ENCODE data around the gene UBE2J1. TPM values are rescaled to one million over a fixed set of nuclear protein-coding genes. Genes with fewer than 3 reads are reported as not detected.

The UBE2J1 gene
- polyA plus RNA-seq, 1 donor (not counting 4 experiments of a cell fraction or from before 2014, with no cell fraction given), result 26.7 TPM

DNA sequence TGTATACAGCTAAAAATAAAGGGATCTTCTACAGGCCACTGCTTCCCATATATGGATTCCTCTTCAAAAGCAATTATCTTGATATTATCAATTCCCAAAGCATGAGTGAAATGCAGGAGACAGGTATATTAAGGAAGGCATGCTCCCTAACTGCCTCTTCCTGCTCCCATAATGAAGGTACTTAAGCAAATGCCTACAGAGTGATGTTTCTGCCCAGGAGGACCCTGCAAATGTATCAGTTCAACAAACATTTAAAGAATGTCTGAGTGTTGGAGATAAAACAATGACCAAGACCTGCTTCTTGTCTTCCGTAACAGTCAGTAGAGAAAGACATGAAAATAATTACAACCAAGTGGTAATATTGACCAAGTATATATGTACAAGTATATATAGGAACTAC, 4.2 kb downstream of the UBE2J1 start:
- Histone ChIP-seq H3K9me3 (ENCODE audit: control insufficient read depth, low read depth, low read length) (no peaks in the 10 kb centered on the region), H3K27me3 (ENCODE audit: control insufficient read depth, extremely low read depth, insufficient read depth, low read length) (no peaks in the 10 kb centered on the region), H3K4me3 (ENCODE audit: control insufficient read depth in 2 of 3, extremely low read depth in 1 of 3, insufficient read depth in 2 of 3, low read depth in 1 of 3, low read length in 3 of 3) (no peak overlapping the region), H3K9me1 (ENCODE audit: control insufficient read depth, extremely low read depth, insufficient read depth, low read length) (no peaks in the 10 kb centered on the region), H3K4me2 (ENCODE audit: control insufficient read depth, extremely low read depth, insufficient read depth, low read depth, low read length) (no peak overlapping the region), H3K79me2 (ENCODE audit: control insufficient read depth, insufficient read depth, low read length) (peaks cover 38% of the 10 kb centered on the region), H4K20me1 (ENCODE audit: control insufficient read depth, extremely low read depth, insufficient read depth, low read length) (no peaks in the 10 kb centered on the region), H3K27ac (ENCODE audit: control insufficient read depth, insufficient read depth, low read length) (no peak overlapping the region), H3K9ac (ENCODE audit: control insufficient read depth, extremely low read depth, insufficient read depth, low read length) (no peak overlapping the region), H3K4me1 (ENCODE audit: control insufficient read depth, extremely low read depth, insufficient read depth, low read length) (peaks cover 11% of the 10 kb centered on the region), H2AFZ (ENCODE audit: control insufficient read depth, low read length) (no peak overlapping the region), H3K36me3 (ENCODE audit: control insufficient read depth in 2 of 2, extremely low read depth in 1 of 2, insufficient read depth in 2 of 2, low read length in 2 of 2) (no peaks in the 10 kb centered on the region)
- TF ChIP-seq, protein P1, sequence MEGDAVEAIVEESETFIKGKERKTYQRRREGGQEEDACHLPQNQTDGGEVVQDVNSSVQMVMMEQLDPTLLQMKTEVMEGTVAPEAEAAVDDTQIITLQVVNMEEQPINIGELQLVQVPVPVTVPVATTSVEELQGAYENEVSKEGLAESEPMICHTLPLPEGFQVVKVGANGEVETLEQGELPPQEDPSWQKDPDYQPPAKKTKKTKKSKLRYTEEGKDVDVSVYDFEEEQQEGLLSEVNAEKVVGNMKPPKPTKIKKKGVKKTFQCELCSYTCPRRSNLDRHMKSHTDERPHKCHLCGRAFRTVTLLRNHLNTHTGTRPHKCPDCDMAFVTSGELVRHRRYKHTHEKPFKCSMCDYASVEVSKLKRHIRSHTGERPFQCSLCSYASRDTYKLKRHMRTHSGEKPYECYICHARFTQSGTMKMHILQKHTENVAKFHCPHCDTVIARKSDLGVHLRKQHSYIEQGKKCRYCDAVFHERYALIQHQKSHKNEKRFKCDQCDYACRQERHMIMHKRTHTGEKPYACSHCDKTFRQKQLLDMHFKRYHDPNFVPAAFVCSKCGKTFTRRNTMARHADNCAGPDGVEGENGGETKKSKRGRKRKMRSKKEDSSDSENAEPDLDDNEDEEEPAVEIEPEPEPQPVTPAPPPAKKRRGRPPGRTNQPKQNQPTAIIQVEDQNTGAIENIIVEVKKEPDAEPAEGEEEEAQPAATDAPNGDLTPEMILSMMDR (optimal IDR thresholded peaks at IDR 0.05 in 1 of 3, IDR thresholded peaks at IDR 0.05 in 1 of 3, conservative IDR thresholded peaks at IDR 0.05 in 1 of 3; ENCODE audit: extremely low read depth in 1 of 3, insufficient read depth in 2 of 3, low read length in 3 of 3), result no peak
- TF ChIP-seq EZH2 (IDR thresholded peaks at IDR 0.05; ENCODE audit: low read length), result no peak
- DNase-seq (ENCODE audit: low read depth, low spot score), result no peak
- FAIRE-seq, result no peak
- dilution Hi-C loops (cut with MboI; ENCODE audit: extremely low pct_ligation_motif_present, low sequenced_read_pairs), result no loop called here

DNA sequence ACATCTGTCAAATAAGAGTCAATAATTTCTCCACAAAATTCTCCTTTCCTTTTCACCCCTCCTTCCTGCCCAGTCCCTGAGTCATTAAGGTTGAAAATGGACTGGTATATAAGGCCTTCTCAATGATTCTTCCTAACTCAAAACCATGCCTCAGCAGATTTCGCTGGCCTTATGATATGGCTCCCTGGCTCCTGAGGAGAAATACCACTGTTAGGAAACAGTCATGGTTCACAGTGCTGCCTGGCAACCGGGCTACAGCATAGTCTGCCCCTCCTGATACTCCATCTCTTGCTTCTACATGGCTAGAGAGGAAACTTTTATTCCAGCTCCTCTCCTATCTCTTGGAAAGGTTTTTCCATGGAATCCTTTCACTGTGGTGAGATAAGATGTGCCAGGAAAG, 4.7 kb downstream of the UBE2J1 start:
- Histone ChIP-seq H3K79me2 (ENCODE audit: control insufficient read depth, insufficient read depth, low read length) (peaks cover 38% of the 10 kb centered on the region), H3K27me3 (ENCODE audit: control insufficient read depth, extremely low read depth, insufficient read depth, low read length) (no peaks in the 10 kb centered on the region), H3K4me2 (ENCODE audit: control insufficient read depth, extremely low read depth, insufficient read depth, low read depth, low read length) (no peak overlapping the region), H3K27ac (ENCODE audit: control insufficient read depth, insufficient read depth, low read length) (no peak overlapping the region), H3K9me1 (ENCODE audit: control insufficient read depth, extremely low read depth, insufficient read depth, low read length) (no peaks in the 10 kb centered on the region), H2AFZ (ENCODE audit: control insufficient read depth, low read length) (no peak overlapping the region), H3K9ac (ENCODE audit: control insufficient read depth, extremely low read depth, insufficient read depth, low read length) (no peak overlapping the region), H3K4me3 (ENCODE audit: control insufficient read depth in 2 of 3, extremely low read depth in 1 of 3, insufficient read depth in 2 of 3, low read depth in 1 of 3, low read length in 3 of 3) (no peak overlapping the region), H3K9me3 (ENCODE audit: control insufficient read depth, low read depth, low read length) (no peaks in the 10 kb centered on the region), H4K20me1 (ENCODE audit: control insufficient read depth, extremely low read depth, insufficient read depth, low read length) (no peaks in the 10 kb centered on the region), H3K36me3 (ENCODE audit: control insufficient read depth in 2 of 2, extremely low read depth in 1 of 2, insufficient read depth in 2 of 2, low read length in 2 of 2) (no peaks in the 10 kb centered on the region), H3K4me1 (ENCODE audit: control insufficient read depth, extremely low read depth, insufficient read depth, low read length) (peaks cover 7% of the 10 kb centered on the region)
- no peak for DNase-seq (ENCODE audit: low read depth, low spot score)
- TF ChIP-seq EZH2 (IDR thresholded peaks at IDR 0.05; ENCODE audit: low read length), result no peak
- TF ChIP-seq, protein P1 (optimal IDR thresholded peaks at IDR 0.05 in 1 of 3, IDR thresholded peaks at IDR 0.05 in 1 of 3, conservative IDR thresholded peaks at IDR 0.05 in 1 of 3; ENCODE audit: extremely low read depth in 1 of 3, insufficient read depth in 2 of 3, low read length in 3 of 3), result no peak
- dilution Hi-C loops (cut with MboI; ENCODE audit: extremely low pct_ligation_motif_present, low sequenced_read_pairs), result no loop called here
- FAIRE-seq, result no peak
